HepG2 (cell line): ENCODE results near the gene ZNF71. TPM values are rescaled to one million over a fixed set of nuclear protein-coding genes. Genes with fewer than 3 reads are reported as not detected.

Experiments used
- ATAD3A ChIP-seq: sonication (generic); formaldehyde crosslinking; IDR thresholded peaks from 2 replicates; pipeline ENCODE4 v1.4.0; 2020; ENCODE audit warnings: missing genetic modification reagents
- ATRX ChIP-seq: sonication (generic); formaldehyde crosslinking; IDR thresholded peaks from 2 replicates; pipeline ENCODE4 v1.4.0; 2020; ENCODE audit warnings: missing genetic modification reagents, borderline replicate concordance
- BRCA1 ChIP-seq: sonication (generic); formaldehyde crosslinking; IDR thresholded peaks from 2 replicates; pipeline ENCODE4 v1.4.0; 2020; ENCODE audit warnings: missing genetic modification reagents
- CENPBD1 ChIP-seq: sonication (generic); formaldehyde crosslinking; IDR thresholded peaks from 2 replicates; pipeline ENCODE4 v1.8.0; 2022; ENCODE audit warnings: missing genetic modification reagents, low read depth, mild to moderate bottlenecking, borderline replicate concordance
- CHD4 ChIP-seq: fragments of 200-600 bp; sonication (generic); IDR thresholded peaks from 2 replicates; pipeline ENCODE4 v1.7.0; 2017; ENCODE audit warnings: mild to moderate bottlenecking, low read length, borderline replicate concordance
- GLMP ChIP-seq: sonication (generic); formaldehyde crosslinking; IDR thresholded peaks from 2 replicates; pipeline ENCODE4 v1.9.0; 2021; ENCODE audit warnings: missing genetic modification reagents, mild to moderate bottlenecking, borderline replicate concordance
- GPN1 ChIP-seq: sonication (generic); formaldehyde crosslinking; IDR thresholded peaks from 2 replicates; pipeline ENCODE4 v1.5.1; 2020; ENCODE audit warnings: missing genetic modification reagents, borderline replicate concordance
- GZF1 ChIP-seq: sonication (generic); formaldehyde crosslinking; IDR thresholded peaks from 2 replicates; pipeline ENCODE4 v1.5.1; 2020; ENCODE audit warnings: mild to moderate bottlenecking, missing genetic modification reagents
- MIER2 ChIP-seq: IDR thresholded peaks from 2 replicates; pipeline ENCODE4 v1.6.1; 2016; ENCODE audit warnings: missing biosample characterization, missing genetic modification reagents
- MIXL1 ChIP-seq: IDR thresholded peaks from 2 replicates; pipeline ENCODE4 v1.6.1; 2016
- MLX ChIP-seq: IDR thresholded peaks from 2 replicates; pipeline ENCODE4 v1.6.1; 2016
- NKX3-1 ChIP-seq: sonication (generic); formaldehyde crosslinking; IDR thresholded peaks from 2 replicates; pipeline ENCODE4 v1.5.0; 2020; ENCODE audit warnings: missing genetic modification reagents
- NR2F2 ChIP-seq: IDR thresholded peaks from 2 replicates; pipeline ENCODE4 v1.6.1; 2012; ENCODE audit warnings: low read depth, inconsistent platforms, borderline replicate concordance
- POGZ ChIP-seq: sonication (generic); formaldehyde crosslinking; IDR thresholded peaks from 2 replicates; pipeline ENCODE4 v1.4.0; 2020; ENCODE audit warnings: mild to moderate bottlenecking, missing genetic modification reagents
- SRF ChIP-seq: IDR thresholded peaks from 2 replicates; pipeline ENCODE4 v1.6.1; 2011; ENCODE audit warnings: mild to moderate bottlenecking, low read depth, low read length, moderate library complexity
- TARDBP ChIP-seq: sonication (generic); formaldehyde crosslinking; IDR thresholded peaks from 2 replicates; pipeline ENCODE4 v1.8.0; 2022; ENCODE audit warnings: mild to moderate bottlenecking, missing genetic modification reagents
- WIZ ChIP-seq: sonication (generic); formaldehyde crosslinking; IDR thresholded peaks from 2 replicates; pipeline ENCODE4 v1.5.1; 2020; ENCODE audit warnings: mild to moderate bottlenecking, missing genetic modification reagents
- ZFAT ChIP-seq: sonication (generic); formaldehyde crosslinking; conservative IDR thresholded peaks from 2 replicates; pipeline ENCODE4 v1.8.1; 2023; ENCODE audit warnings: missing genetic modification reagents, inconsistent platforms
- ZNF251 ChIP-seq: sonication (generic); formaldehyde crosslinking; IDR thresholded peaks from 2 replicates; pipeline ENCODE4 v1.9.0; 2021; ENCODE audit warnings: mild to moderate bottlenecking, missing genetic modification reagents
- ZNF512B ChIP-seq: sonication (generic); formaldehyde crosslinking; IDR thresholded peaks from 2 replicates; pipeline ENCODE4 v1.5.1; 2020; ENCODE audit warnings: missing genetic modification reagents, mild to moderate bottlenecking, borderline replicate concordance
- ZNF570 ChIP-seq: sonication (generic); formaldehyde crosslinking; IDR thresholded peaks from 2 replicates; pipeline ENCODE4 v1.4.0; 2020; ENCODE audit warnings: mild to moderate bottlenecking, missing genetic modification reagents, borderline replicate concordance
- ZNF589 ChIP-seq: sonication (generic); formaldehyde crosslinking; conservative IDR thresholded peaks from 2 replicates; pipeline ENCODE4 v1.8.0; 2022; ENCODE audit warnings: mild to moderate bottlenecking, moderate library complexity, missing genetic modification reagents
- ZNF780A ChIP-seq: sonication (generic); formaldehyde crosslinking; IDR thresholded peaks from 2 replicates; pipeline ENCODE4 v1.8.0; 2022; ENCODE audit warnings: mild to moderate bottlenecking, missing genetic modification reagents, moderate library complexity
- ZNF788 ChIP-seq: sonication (generic); formaldehyde crosslinking; IDR thresholded peaks from 2 replicates; pipeline ENCODE4 v1.5.0; 2020; ENCODE audit warnings: mild to moderate bottlenecking, missing genetic modification reagents, borderline replicate concordance
- polyA plus RNA-seq, 8 experiments: library from polyadenylated mRNA; depleted of rRNA in 3 of 8; stranded (reverse) in 7 of 8; unstranded in 1 of 8; fragments of >200 nt; fragmentation: Illumina TruSeq in 4 of 8; extraction: Trizol in 4 of 8; gene quantifications; 2 replicates each; pipeline versions ENCODE4 v1.2.1 to v1.2.3, GENCODE V29; 2011 to 2016; ENCODE audit warnings: low read depth in 4 of 8, missing spikeins in 1 of 8, mixed read lengths in 1 of 8; ENCODE audit not compliant: insufficient read depth in 1 of 8
- total RNA-seq, 5 experiments: library from RNA; depleted of rRNA; stranded (reverse); fragments of >200 nt; fragmentation: Illumina TruSeq; extraction: Trizol; gene quantifications; 2 replicates each; pipeline ENCODE4 v1.2.3, GENCODE V29; 2016; ENCODE audit warnings: low read depth in 1 of 5
- TF ChIP-seq, protein P1 (sequence below): sonication (generic); formaldehyde crosslinking; IDR thresholded peaks from 2 replicates; pipeline ENCODE4 v1.8.0; 2022; ENCODE audit warnings: mild to moderate bottlenecking, missing genetic modification reagents, moderate library complexity

Gene ZNF71
- total and polyA plus RNA-seq, 2 of the 13 experiments (the other 11 are each of a cell fraction or from before 2014, with no cell fraction given), result 2.2 to 4.4 TPM

- no peak for TF ChIP-seq SRF
- TF ChIP-seq MIER2, result no peak
- 0 out of 2 replicates have a peak, but pooled peaks have one; percentile 64 for TF ChIP-seq ZNF780A
- TF ChIP-seq MIXL1, result no peak
- no peak for TF ChIP-seq CHD4
- TF ChIP-seq TARDBP, result peak; percentile 52
- no peak for TF ChIP-seq ATRX
- TF ChIP-seq ZNF512B (CRISPR knock-in tag), result no peak
- no peak for TF ChIP-seq CENPBD1
- no peak for TF ChIP-seq GPN1 (CRISPR knock-in tag)
- TF ChIP-seq NKX3-1, result 0 out of 2 replicates have a peak, but pooled peaks have one; percentile 24
- TF ChIP-seq, protein P1, sequence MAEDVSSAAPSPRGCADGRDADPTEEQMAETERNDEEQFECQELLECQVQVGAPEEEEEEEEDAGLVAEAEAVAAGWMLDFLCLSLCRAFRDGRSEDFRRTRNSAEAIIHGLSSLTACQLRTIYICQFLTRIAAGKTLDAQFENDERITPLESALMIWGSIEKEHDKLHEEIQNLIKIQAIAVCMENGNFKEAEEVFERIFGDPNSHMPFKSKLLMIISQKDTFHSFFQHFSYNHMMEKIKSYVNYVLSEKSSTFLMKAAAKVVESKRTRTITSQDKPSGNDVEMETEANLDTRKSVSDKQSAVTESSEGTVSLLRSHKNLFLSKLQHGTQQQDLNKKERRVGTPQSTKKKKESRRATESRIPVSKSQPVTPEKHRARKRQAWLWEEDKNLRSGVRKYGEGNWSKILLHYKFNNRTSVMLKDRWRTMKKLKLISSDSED, result no peak
- peak; percentile 48; the same call in 1 of the 2 replicates for TF ChIP-seq ZNF788 (CRISPR knock-in tag)
- TF ChIP-seq ZFAT, result no peak
- TF ChIP-seq NR2F2, result no peak
- TF ChIP-seq BRCA1 (CRISPR knock-in tag), result no peak
- TF ChIP-seq GLMP (CRISPR knock-in tag), result no peak
- no peak for TF ChIP-seq ZNF251 (CRISPR knock-in tag)
- TF ChIP-seq POGZ (CRISPR knock-in tag), result 0 out of 2 replicates have a peak, but pooled peaks have one; percentile 28
- no peak for TF ChIP-seq MLX (CRISPR knock-in tag)
- peak; percentile 84; the same call in 1 of the 2 replicates for TF ChIP-seq ZNF589 (CRISPR knock-in tag)
- TF ChIP-seq ZNF570, result no peak
- no peak for TF ChIP-seq ATAD3A (CRISPR knock-in tag)
- no peak for TF ChIP-seq WIZ (CRISPR knock-in tag)
- no peak for TF ChIP-seq GZF1 (CRISPR knock-in tag)
Observed at GRCh38 chr19:56594783-56595547, at the start of gene ZNF71 (continued).
